A549 (cell line): ENCODE measurements around the gene BRD8.

ENCODE experiments used
- CTCF ChIP-seq: fragments of >200 bp; sonication (Bioruptor Twin); formaldehyde crosslinking; IDR thresholded peaks from 3 replicates; pipeline ENCODE4 v1.5.1; 2016
- MAX ChIP-seq: IDR thresholded peaks from 2 replicates; pipeline ENCODE4 v1.6.1; 2012
- NFE2L2 ChIP-seq: fragments of 150-350 bp; conservative IDR thresholded peaks from 2 replicates; pipeline ENCODE4 v1.6.1; 2014; ENCODE audit warnings: low read length
- NR3C1 ChIP-seq: fragments of >200 bp; sonication (Bioruptor Twin); formaldehyde crosslinking; IDR thresholded peaks from 3 replicates; pipeline ENCODE4 v1.6.1; 2017
- PBX3 ChIP-seq: IDR thresholded peaks from 2 replicates; pipeline ENCODE4 v1.6.1; 2012
- PHF8 ChIP-seq: fragments of 200-600 bp; sonication (generic); IDR thresholded peaks from 2 replicates; pipeline ENCODE4 v1.6.1; 2016; ENCODE audit warnings: low read depth, mild to moderate bottlenecking, antibody characterized with exemption, moderate library complexity, borderline replicate concordance
- POLR2A ChIP-seq: IDR thresholded peaks from 2 replicates; pipeline ENCODE4 v1.6.1; 2012; ENCODE audit warnings: mild to moderate bottlenecking, low read length
- RCOR1 ChIP-seq: fragments of 150-350 bp; IDR thresholded peaks from 2 replicates; pipeline ENCODE4 v1.6.1; 2014; ENCODE audit warnings: antibody characterized with exemption, low read length, low read depth
- SMC3 ChIP-seq: fragments of >200 bp; sonication (Bioruptor Twin); formaldehyde crosslinking; IDR thresholded peaks from 3 replicates; pipeline ENCODE4 v1.6.1; 2018; ENCODE audit warnings: inconsistent platforms
- TP53 ChIP-seq: fragments of 250-450 bp; sonication (Bioruptor Pico); IDR thresholded peaks from 2 replicates; pipeline ENCODE4 v1.5.0; 2021; ENCODE audit warnings: mild to moderate bottlenecking, moderate library complexity
- ZFP36 ChIP-seq: fragments of 450-650 bp; IDR thresholded peaks from 2 replicates; pipeline ENCODE4 v1.6.1; 2014; ENCODE audit warnings: borderline replicate concordance; ENCODE audit not compliant: partially characterized antibody
- ZNF302 ChIP-seq: fragments of 250-450 bp; sonication (Bioruptor Pico); IDR thresholded peaks from 2 replicates; pipeline ENCODE4 v1.9.0; 2021; ENCODE audit warnings: inconsistent platforms, mild to moderate bottlenecking, moderate library complexity

GRCh38 chr5:138179277-138179857 is 937 bp upstream of the BRD8 start:
- no peak for TF ChIP-seq CTCF
- TF ChIP-seq ZNF302 (CRISPR knock-in tag), result no peak
- TF ChIP-seq TP53 (CRISPR knock-in tag), result no peak
- no peak; the same call in 1 of the 2 replicates for TF ChIP-seq POLR2A
- TF ChIP-seq NR3C1, result no peak
- TF ChIP-seq MAX, result no peak
- TF ChIP-seq NFE2L2, result no peak
- no peak for TF ChIP-seq PBX3
- TF ChIP-seq RCOR1, result no peak
- TF ChIP-seq SMC3, result no peak
- TF ChIP-seq PHF8, result no peak
- no peak for TF ChIP-seq ZFP36
